Uterus (tissue), 4 donors: ENCODE measurements around the gene TEPSIN. TPM values are rescaled to one million over a fixed set of nuclear protein-coding genes. Genes with fewer than 3 reads are reported as not detected.
"Not testable (repeated sequence)": the region's sequence is repeated elsewhere in the genome, so short reads cannot be mapped to it uniquely, and the experiment has no call there.

Experiments used
- DNase-seq, 2 donors: peaks; one replicate each; pipeline ENCODE4 v3.0.0-alpha.2; 2019 to 2020
- H3K27ac ChIP-seq, 2 donors: fragments of 200-600 bp; sonication (generic); 1 replicate in 1 of 2; 2 replicates in 1 of 2; pipeline ENCODE4 v1.5.1; 2016 to 2018
- H3K27me3 ChIP-seq, 2 donors: fragments of 200-600 bp; sonication (generic); one replicate each; pipeline ENCODE4 v1.5.1; 2018 to 2019; ENCODE audit warnings: control low read depth in 1 of 2
- H3K36me3 ChIP-seq, 2 donors: fragments of 200-600 bp; sonication (generic); one replicate each; pipeline ENCODE4 v1.5.1; 2019; ENCODE audit warnings: control low read depth in 1 of 2
- H3K4me1 ChIP-seq, 2 donors: fragments of 200-600 bp; sonication (generic); one replicate each; pipeline ENCODE4 v1.5.1; 2018 to 2019; ENCODE audit warnings: control low read depth in 1 of 2
- H3K4me3 ChIP-seq, 2 donors: fragments of 200-600 bp; sonication (generic); 1 replicate in 1 of 2; 2 replicates in 1 of 2; pipeline ENCODE4 v1.5.1; 2018 to 2019; ENCODE audit warnings: mild to moderate bottlenecking in 1 of 2
- H3K9me3 ChIP-seq, 2 donors: fragments of 200-600 bp; sonication (generic); one replicate each; pipeline ENCODE4 v1.5.1; 2019; ENCODE audit warnings: control low read depth in 1 of 2
- CTCF ChIP-seq, 4 experiments: fragments of 200-600 bp in 2 of 4; fragments of 450-650 bp in 2 of 4; sonication (generic) in 2 of 4; IDR thresholded peaks; one replicate each; pipeline ENCODE4 v1.5.1; 2016 to 2019; ENCODE audit warnings: antibody characterized with exemption in 4 of 4, mild to moderate bottlenecking in 2 of 4, moderate library complexity in 1 of 4
- POLR2A ChIP-seq, 2 donors: fragments of 450-650 bp; IDR thresholded peaks; one replicate each; pipeline ENCODE4 v1.6.1; 2016; ENCODE audit warnings: antibody characterized with exemption in 2 of 2, mild to moderate bottlenecking in 1 of 2, moderate library complexity in 1 of 2
- intact Hi-C: fragments of 100-400 bp; cut with DNase I; formaldehyde crosslinking; loops from one replicate; pipeline ENCODE4 v1.15.1; 2023; ENCODE audit warnings: low total_unique reads
- total RNA-seq, 4 donors: library from RNA; depleted of rRNA in 3 of 4; stranded (reverse); fragments of >200 nt in 3 of 4; gene quantifications; one replicate each; pipeline versions ENCODE4 v1.1.0 to v1.2.4, GENCODE V29; 2014 to 2023
- donor health status: DM: yes; HTN: yes; CAD: no.

Gene TEPSIN
- total RNA-seq, 4 donors from 2014 or later, result 6.4 to 31.2 (median 22.6) TPM; not detected in 1

- Histone ChIP-seq H3K4me3 (no peak overlapping the region), H3K27ac (no peak overlapping the region), H3K4me1 (no peaks in the 10 kb centered on the region), H3K9me3 (no peaks in the 10 kb centered on the region), H3K36me3 (no peaks in the 10 kb centered on the region), H3K27me3 (no peaks in the 10 kb centered on the region)
- intact Hi-C loops, result no loop called here
- DNase-seq, result no peak
- no peak for TF ChIP-seq CTCF (IDR thresholded peaks at IDR 0.05)
- TF ChIP-seq POLR2A (IDR thresholded peaks at IDR 0.05), result no peak
These were observed 8.6 kb downstream of the TEPSIN start for GRCh38 chr17:81230043-81230820.

DNA sequence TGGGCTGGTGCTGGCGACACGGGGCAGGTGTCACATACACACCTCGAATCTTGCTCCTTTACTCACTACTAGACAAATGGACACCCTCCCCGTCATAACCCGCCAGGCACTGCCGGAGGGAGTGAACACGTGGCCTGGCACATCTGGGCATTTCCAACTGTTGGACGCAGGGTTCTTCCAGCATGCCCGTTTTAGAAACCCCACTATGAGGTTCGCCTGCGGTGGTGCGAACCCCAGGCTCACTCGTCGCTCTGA is 9.3 kb downstream of the TEPSIN start:
- no peak for DNase-seq
- Histone ChIP-seq H3K27me3 (no peaks in the 10 kb centered on the region), H3K4me1 (no peaks in the 10 kb centered on the region), H3K36me3 (no peaks in the 10 kb centered on the region), H3K4me3 (no peak overlapping the region), H3K27ac (no peak overlapping the region), H3K9me3 (no peaks in the 10 kb centered on the region)
- no peak for TF ChIP-seq POLR2A (IDR thresholded peaks at IDR 0.05)
- no peak for TF ChIP-seq CTCF (IDR thresholded peaks at IDR 0.05)
- intact Hi-C loops, result no loop called here

DNA sequence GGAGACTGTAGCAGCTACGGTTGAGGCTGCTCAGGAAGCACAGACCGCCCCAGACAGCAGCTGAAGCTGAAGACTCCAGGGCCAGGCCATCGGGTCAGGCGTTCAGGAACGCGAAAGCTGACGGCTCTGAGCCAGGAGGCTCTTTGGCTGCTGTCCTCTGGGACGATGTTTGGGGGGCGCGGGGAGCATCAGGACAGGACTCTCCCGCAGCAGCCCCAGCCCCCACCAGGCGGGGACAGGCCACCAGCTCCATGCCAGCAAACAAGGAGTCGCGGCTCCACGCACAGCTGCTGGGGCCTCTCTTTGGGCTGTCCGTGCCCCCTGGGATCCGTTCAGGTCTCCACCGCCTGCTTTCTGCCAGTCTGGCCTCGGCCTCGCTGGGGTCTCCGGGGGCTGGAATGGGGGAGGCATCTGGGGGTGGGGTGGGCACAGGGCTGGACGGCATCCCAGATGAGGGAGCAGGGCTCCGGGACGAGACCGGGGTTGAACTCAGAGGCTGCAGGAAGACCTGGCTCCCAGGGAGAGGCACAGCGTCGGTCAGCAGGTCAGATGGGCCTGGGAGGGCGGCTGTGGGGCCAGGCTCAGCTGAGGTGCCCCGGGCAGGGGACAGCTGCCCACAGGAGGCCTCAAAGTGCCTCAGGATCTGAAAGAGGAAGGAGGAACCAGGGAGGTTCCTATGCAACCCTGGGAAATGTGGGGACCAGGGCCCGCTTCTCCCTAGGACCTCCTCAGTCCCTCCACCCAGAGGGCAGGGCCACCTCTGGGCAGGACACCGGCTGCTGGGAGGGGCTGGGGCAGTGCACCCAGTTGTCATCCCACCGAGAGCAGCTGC is 9.8 kb downstream of the TEPSIN start:
- Histone ChIP-seq H3K4me1 (no peaks in the 10 kb centered on the region), H3K36me3 (no peaks in the 10 kb centered on the region), H3K4me3 (no peak overlapping the region), H3K27me3 (no peaks in the 10 kb centered on the region), H3K9me3 (no peaks in the 10 kb centered on the region), H3K27ac (no peak overlapping the region)
- DNase-seq, result no peak
- intact Hi-C loops, result no loop called here
- TF ChIP-seq CTCF (IDR thresholded peaks at IDR 0.05) (no peak), POLR2A (IDR thresholded peaks at IDR 0.05) (no peak)

DNA sequence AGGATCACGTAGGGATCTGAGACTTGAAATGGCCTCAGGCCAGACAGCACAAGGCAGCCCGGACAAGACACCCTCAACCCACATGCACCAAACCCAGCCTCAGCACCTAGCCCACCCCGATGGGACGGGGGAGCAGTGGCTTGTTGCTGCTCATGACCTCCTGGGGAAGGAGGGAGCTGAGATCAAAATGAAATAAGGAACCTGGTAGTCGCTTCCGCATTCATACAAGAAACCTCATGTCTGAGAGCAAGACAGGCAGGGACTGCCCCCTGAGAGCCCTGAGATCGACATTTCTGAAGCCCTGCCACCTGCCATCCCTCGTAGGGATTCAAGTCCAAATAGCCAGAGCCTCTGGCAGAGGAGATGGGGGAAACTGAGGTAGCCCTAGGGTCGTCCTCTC is 10.4 kb downstream of the TEPSIN start:
- H3K9me3 ChIP-seq, result no peaks in the 10 kb centered on the region
- TF ChIP-seq POLR2A (IDR thresholded peaks at IDR 0.05) (no peak), CTCF (IDR thresholded peaks at IDR 0.05) (no peak)
- no peak for DNase-seq
- H3K4me1 ChIP-seq, result no peaks in the 10 kb centered on the region
- no peaks in the 10 kb centered on the region for H3K27me3 ChIP-seq
- intact Hi-C loops, result no loop called here
- no peak overlapping the region for H3K4me3 ChIP-seq
- H3K27ac ChIP-seq, result no peak overlapping the region
- H3K36me3 ChIP-seq, result no peaks in the 10 kb centered on the region

- H3K36me3 ChIP-seq, H3K27me3 ChIP-seq, intact Hi-C loops, DNase-seq, H3K27ac ChIP-seq, H3K4me3 ChIP-seq, H3K4me1 ChIP-seq, H3K9me3 ChIP-seq: not testable (repeated sequence)
These were observed 11.2 kb downstream of the TEPSIN start for GRCh38 chr17:81227630-81228029.
